MM.1S (cell line): ENCODE data around the gene PPP6R3.

Source experiments
- DNase-seq: peaks from one replicate; pipeline ENCODE4 v3.0.0-alpha.2; 2015
- H2AFZ ChIP-seq: fragments of 300-600 bp; sonication (generic); 2 replicates; pipeline ENCODE4 v1.6.0; 2016; ENCODE audit warnings: antibody characterized with exemption, low read length
- H3F3A ChIP-seq: fragments of 300-600 bp; sonication (generic); 2 replicates; pipeline ENCODE4 v1.6.1; 2016; ENCODE audit warnings: mild to moderate bottlenecking, antibody characterized with exemption, low read length, moderate library complexity, mixed read lengths; ENCODE audit not compliant: insufficient read depth
- H3K27ac ChIP-seq: fragments of 300-600 bp; sonication (generic); 2 replicates; pipeline ENCODE4 v1.5.1; 2016; ENCODE audit warnings: mild to moderate bottlenecking, low read length
- H3K27me3 ChIP-seq: fragments of 300-600 bp; sonication (generic); replicated peaks from 2 replicates; pipeline ENCODE4 v1.6.0; 2016; ENCODE audit warnings: low read length; ENCODE audit not compliant: insufficient read depth
- H3K36me3 ChIP-seq: fragments of 300-600 bp; sonication (generic); replicated peaks from 2 replicates; pipeline ENCODE4 v1.6.1; 2016; ENCODE audit warnings: mild to moderate bottlenecking, low read length, mixed read lengths; ENCODE audit not compliant: insufficient read depth
- H3K4me1 ChIP-seq: fragments of 300-600 bp; sonication (generic); 2 replicates; pipeline ENCODE4 v1.6.1; 2016; ENCODE audit warnings: low read length, mixed read lengths
- H3K4me2 ChIP-seq: fragments of 300-600 bp; sonication (generic); 2 replicates; pipeline ENCODE4 v1.6.0; 2016; ENCODE audit warnings: low read depth, low read length
- H3K4me3 ChIP-seq: fragments of 300-600 bp; sonication (generic); 2 replicates; pipeline ENCODE4 v1.5.1; 2016; ENCODE audit warnings: low read length, mixed read lengths
- H3K79me2 ChIP-seq: fragments of 300-600 bp; sonication (generic); 2 replicates; pipeline ENCODE4 v1.6.1; 2016; ENCODE audit warnings: mixed run types, low read length, mixed read lengths
- H3K9ac ChIP-seq: fragments of 300-600 bp; sonication (generic); 2 replicates; pipeline ENCODE4 v1.6.1; 2016; ENCODE audit warnings: low read length, mixed read lengths
- H3K9me2 ChIP-seq: fragments of 300-600 bp; sonication (generic); replicated peaks from 2 replicates; pipeline ENCODE4 v1.6.1; 2016; ENCODE audit warnings: mild to moderate bottlenecking, low read length, mixed read lengths; ENCODE audit not compliant: insufficient read depth
- H3K9me3 ChIP-seq: fragments of 300-600 bp; sonication (generic); replicated peaks from 2 replicates; pipeline ENCODE4 v1.6.1; 2016; ENCODE audit warnings: mild to moderate bottlenecking, low read length, mixed read lengths; ENCODE audit not compliant: insufficient read depth
- H4K20me1 ChIP-seq: fragments of 300-600 bp; sonication (generic); 2 replicates; pipeline ENCODE4 v1.6.1; 2016; ENCODE audit warnings: mild to moderate bottlenecking, low read length, moderate library complexity, mixed read lengths; ENCODE audit not compliant: insufficient read depth
- EZH2 ChIP-seq: fragments of 300-600 bp; sonication (generic); optimal IDR thresholded peaks from 2 replicates; pipeline ENCODE3; 2017; ENCODE audit warnings: low read depth, mild to moderate bottlenecking, antibody characterized with exemption, low read length, mixed read lengths
- EZH2phosphoT487 ChIP-seq: fragments of 300-600 bp; sonication (generic); IDR thresholded peaks from 2 replicates; pipeline ENCODE4 v1.6.1; 2018; ENCODE audit warnings: antibody characterized with exemption, low read length
- TF ChIP-seq, protein P1 (sequence below): fragments of 300-600 bp; sonication (generic); IDR thresholded peaks from 2 replicates; pipeline ENCODE4 v1.5.1; 2016; ENCODE audit warnings: antibody characterized with exemption, low read length, mixed read lengths

Gene PPP6R3, protein sequence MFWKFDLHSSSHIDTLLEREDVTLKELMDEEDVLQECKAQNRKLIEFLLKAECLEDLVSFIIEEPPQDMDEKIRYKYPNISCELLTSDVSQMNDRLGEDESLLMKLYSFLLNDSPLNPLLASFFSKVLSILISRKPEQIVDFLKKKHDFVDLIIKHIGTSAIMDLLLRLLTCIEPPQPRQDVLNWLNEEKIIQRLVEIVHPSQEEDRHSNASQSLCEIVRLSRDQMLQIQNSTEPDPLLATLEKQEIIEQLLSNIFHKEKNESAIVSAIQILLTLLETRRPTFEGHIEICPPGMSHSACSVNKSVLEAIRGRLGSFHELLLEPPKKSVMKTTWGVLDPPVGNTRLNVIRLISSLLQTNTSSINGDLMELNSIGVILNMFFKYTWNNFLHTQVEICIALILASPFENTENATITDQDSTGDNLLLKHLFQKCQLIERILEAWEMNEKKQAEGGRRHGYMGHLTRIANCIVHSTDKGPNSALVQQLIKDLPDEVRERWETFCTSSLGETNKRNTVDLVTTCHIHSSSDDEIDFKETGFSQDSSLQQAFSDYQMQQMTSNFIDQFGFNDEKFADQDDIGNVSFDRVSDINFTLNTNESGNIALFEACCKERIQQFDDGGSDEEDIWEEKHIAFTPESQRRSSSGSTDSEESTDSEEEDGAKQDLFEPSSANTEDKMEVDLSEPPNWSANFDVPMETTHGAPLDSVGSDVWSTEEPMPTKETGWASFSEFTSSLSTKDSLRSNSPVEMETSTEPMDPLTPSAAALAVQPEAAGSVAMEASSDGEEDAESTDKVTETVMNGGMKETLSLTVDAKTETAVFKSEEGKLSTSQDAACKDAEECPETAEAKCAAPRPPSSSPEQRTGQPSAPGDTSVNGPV

DNA sequence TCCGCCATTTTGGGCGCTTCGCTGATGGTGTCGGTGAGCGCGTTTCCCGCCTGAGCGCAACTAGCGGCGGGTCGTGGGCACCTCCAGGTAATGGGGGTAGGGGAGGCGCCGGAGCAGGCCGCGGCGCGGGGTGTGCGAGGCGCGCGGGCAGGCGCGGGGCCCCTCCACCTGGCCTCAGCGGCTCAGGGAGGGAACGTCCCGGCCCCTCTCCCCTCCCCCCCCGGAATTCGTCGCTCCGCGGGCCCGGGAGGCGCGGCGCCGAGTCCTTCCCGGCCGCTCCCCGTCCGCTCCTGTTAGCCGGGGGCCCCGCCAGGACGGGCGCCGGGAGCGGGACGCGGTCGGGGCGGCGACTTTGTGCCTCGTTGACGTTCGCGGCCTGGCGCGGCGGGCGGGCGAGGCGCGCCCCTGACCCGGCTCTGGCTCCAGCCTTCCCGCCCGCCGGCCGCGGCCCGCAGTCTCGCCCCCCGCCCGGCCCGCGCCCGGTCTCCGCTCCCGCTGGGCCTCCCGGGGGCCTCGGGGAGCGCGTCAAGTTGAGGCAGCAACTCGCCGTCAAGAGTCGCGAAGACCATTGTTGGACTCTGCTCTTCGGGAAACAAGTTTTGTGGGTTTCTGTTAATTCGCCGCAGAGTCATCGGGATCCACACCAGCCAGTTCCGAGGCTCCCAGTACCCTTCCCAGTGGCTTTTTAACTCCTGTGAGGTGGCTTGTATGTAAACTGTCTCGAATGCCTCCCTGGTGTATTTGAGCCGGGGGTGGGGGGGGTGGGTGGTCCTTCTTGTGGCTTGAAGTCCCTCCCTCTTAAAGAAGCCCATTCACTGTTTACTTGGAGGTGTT is at the start of gene PPP6R3:
Gene PPP6R3 (plus strand): TSS at position 12 of the 834 bp plus-strand sequence. CDS start 76,913 bp downstream, outside the sequence.
- H3K9me2 ChIP-seq = no peaks in the 10 kb centered on the region
- peak within 1 kb of the TSS; percentile 59 for H2AFZ ChIP-seq
- H3K27me3 ChIP-seq = peaks cover 1% of the 10 kb centered on the region
- H3K79me2 ChIP-seq = peaks cover 52% of the 10 kb centered on the region
- H3K27ac ChIP-seq = peak within 1 kb of the TSS; percentile 66; the same call in 1 of the 2 replicates
- H3K4me1 ChIP-seq = peaks cover 7% of the 10 kb centered on the region; the same call in 1 of the 2 replicates
- H3K9ac ChIP-seq = peak within 1 kb of the TSS; percentile 79
- no peaks in the 10 kb centered on the region for H3K36me3 ChIP-seq
- H3K4me2 ChIP-seq = peak within 1 kb of the TSS; percentile 95
- TF ChIP-seq EZH2phosphoT487 (no peak), EZH2 (no peak)
- TF ChIP-seq, protein P1, sequence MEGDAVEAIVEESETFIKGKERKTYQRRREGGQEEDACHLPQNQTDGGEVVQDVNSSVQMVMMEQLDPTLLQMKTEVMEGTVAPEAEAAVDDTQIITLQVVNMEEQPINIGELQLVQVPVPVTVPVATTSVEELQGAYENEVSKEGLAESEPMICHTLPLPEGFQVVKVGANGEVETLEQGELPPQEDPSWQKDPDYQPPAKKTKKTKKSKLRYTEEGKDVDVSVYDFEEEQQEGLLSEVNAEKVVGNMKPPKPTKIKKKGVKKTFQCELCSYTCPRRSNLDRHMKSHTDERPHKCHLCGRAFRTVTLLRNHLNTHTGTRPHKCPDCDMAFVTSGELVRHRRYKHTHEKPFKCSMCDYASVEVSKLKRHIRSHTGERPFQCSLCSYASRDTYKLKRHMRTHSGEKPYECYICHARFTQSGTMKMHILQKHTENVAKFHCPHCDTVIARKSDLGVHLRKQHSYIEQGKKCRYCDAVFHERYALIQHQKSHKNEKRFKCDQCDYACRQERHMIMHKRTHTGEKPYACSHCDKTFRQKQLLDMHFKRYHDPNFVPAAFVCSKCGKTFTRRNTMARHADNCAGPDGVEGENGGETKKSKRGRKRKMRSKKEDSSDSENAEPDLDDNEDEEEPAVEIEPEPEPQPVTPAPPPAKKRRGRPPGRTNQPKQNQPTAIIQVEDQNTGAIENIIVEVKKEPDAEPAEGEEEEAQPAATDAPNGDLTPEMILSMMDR = no peak
- peak; percentile 15 for DNase-seq
- H3K9me3 ChIP-seq = no peaks in the 10 kb centered on the region
- H3F3A ChIP-seq = peaks cover 4% of the 10 kb centered on the region; the same call in 1 of the 2 replicates
- H3K4me3 ChIP-seq = peak within 1 kb of the TSS; percentile 66
- peaks cover 38% of the 10 kb centered on the region for H4K20me1 ChIP-seq

DNA sequence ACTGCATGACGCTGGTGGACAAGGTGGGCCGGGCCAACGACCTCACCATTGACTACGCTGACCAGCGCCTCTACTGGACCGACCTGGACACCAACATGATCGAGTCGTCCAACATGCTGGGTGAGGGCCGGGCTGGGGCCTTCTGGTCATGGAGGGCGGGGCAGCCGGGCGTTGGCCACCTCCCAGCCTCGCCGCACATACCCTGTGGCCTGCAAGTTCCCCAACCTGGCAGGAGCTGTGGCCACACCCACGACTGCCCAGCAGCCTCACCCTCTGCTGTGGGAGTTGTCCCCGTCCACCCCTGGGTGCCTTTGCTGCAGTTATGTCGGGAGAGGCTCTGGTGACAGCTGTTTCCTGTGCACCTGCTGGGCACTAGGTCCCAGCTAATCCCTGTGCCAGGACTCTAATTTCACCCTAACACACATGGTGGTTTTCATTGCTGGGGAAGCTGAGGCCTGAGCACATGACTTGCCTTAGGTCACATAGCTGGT is 49.0 kb upstream of the PPP6R3 start:
- H3K4me3 ChIP-seq = no peak overlapping the region
- H3K9me3 ChIP-seq = no peaks in the 10 kb centered on the region
- H4K20me1 ChIP-seq = no peaks in the 10 kb centered on the region
- no peaks in the 10 kb centered on the region for H3K9me2 ChIP-seq
- H3K4me1 ChIP-seq = no peaks in the 10 kb centered on the region
- no peak overlapping the region for H3K4me2 ChIP-seq
- no peak overlapping the region for H3K9ac ChIP-seq
- H3K36me3 ChIP-seq = no peaks in the 10 kb centered on the region
- no peak for TF ChIP-seq EZH2phosphoT487
- TF ChIP-seq EZH2 = no peak
- TF ChIP-seq, protein P1 = no peak
- no peak for DNase-seq
- no peaks in the 10 kb centered on the region for H3F3A ChIP-seq
- H3K79me2 ChIP-seq = no peaks in the 10 kb centered on the region
- no peaks in the 10 kb centered on the region for H3K27me3 ChIP-seq
- no peak overlapping the region for H2AFZ ChIP-seq
- no peak overlapping the region for H3K27ac ChIP-seq
